GM21528 (cell line): ENCODE measurements around the gene BSPRY.
A peak's percentile ranks its signal among the peaks of the same experiment; 100 is the strongest.
"Not testable (repeated sequence)": the region's sequence is repeated elsewhere in the genome, so short reads cannot be mapped to it uniquely, and the experiment has no call there.

Experiments
- ATAC-seq: cut with Tn5 transposase; IDR thresholded peaks from one replicate; pipeline ENCODE4 v1.9.1; 2021; ENCODE audit warnings: mild to moderate bottlenecking, moderate library complexity; ENCODE audit not compliant: unreplicated experiment, low FRiP score

Gene BSPRY

DNA sequence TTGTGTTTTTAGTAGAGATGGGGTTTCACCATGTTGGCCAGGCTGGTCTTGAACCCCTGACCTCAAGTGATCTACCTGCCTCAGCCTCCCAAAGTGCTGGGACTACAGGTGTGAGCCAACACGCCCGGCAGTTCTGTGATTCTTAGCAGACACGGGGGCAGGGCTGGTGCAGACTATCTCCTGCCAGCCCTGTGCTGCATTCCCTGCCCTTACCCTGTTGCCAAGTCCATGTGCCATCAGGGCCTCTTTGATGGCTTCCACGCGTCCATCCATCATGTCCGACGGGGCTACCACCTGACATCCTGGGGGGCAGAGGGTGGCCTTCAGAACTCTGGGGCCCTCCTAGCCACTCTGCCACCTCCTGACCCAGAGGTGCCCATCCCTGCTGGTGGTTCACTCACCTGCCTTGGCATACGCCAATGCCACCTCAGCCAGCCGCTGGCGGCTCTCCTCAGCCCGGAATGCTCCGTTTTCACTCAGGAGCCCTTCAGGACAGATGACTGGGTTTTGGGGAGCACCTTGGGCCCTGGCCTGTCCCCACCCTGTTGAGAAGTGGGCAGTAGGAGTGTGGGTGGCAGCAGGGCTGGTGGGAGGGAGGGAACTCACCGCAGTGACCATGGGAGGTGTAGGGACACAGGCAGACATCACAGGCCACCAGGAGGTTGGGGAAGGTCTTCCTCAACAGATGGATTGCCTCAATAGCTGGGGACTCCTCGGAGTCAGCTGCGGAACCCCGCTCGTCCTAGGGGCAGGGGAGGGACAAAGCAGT is 41.0 kb downstream of the BSPRY start:
- ATAC-seq: no peak

DNA sequence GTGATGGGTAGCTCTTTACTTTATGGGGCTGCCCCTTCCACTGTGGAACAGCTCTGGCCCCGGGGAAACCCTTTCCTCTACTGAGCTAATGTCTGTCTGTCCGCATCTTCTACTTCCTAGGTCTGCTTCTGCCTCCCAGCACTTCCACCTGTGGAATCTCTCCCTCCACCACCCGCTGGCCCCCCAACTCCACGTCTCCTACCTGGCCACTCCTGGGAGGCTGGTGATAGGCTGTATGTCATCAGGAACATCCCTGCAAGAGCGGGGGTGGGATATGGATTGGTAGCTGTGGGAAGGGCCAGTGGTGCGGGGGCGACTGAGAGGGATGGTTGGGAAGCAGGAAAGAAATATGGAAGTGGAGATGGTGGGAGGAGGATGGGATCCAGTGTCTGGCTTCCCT is 42.6 kb downstream of the BSPRY start:
- no peak for ATAC-seq

DNA sequence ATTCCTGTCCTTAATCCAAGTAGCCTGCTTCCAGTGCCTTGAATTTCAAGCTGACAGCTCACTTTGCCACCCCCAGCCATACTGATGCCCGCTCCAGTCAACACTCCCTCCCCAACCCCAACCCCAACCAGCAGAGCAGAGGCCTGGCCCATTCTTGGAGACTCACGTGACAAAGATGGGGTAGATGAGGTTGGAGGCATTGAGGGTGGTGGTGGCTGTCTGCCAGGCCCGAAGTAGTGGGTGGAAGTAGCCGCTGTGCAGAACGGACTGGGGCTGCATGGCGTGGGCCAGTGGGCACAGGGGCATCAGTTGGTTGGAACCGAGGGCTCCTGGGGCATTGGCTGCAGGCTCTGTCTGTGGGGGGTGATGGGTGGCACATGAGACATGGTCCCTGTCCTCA is 43.9 kb downstream of the BSPRY start:
- ATAC-seq: no peak

DNA sequence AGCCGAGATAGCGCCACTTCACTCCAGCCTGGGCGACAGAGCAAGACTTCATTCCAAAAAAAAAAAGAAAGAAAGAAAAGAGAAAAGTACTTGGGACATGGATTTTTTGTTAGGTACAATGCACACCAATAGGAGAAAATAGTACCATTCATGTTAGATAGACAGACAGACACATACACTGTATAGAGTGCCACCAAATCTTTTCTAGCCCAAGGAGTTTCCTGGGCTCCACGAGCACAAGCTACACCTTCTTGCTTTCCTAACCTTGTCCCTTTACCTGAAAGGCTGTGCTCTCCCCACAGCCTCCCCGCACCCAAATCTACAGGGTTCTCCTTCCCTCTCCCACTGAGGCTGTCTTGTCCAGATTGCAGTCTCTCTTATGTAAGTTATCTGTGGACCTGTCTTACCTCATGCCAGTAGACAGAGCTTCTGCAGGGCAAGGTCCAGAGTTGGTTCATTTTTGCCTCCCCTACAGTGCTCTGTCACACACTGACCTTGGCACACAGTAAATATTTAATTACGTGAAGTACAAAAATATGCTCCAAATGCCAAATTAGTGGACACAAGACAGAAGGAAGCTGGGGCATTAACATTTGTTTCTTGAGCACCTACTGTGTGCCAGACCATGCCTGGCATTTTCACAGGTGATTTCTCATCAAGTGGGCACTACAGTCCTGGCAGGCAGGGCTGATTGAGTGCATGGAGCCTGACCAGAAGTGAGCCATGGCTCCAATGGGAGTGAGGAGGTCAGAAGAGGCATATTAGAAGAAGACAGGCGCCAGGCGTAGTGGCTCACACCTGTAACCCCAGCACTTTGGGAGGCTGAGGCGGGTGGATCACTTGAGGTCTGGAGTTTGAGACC is 45.9 kb downstream of the BSPRY start:
- ATAC-seq: no peak

DNA sequence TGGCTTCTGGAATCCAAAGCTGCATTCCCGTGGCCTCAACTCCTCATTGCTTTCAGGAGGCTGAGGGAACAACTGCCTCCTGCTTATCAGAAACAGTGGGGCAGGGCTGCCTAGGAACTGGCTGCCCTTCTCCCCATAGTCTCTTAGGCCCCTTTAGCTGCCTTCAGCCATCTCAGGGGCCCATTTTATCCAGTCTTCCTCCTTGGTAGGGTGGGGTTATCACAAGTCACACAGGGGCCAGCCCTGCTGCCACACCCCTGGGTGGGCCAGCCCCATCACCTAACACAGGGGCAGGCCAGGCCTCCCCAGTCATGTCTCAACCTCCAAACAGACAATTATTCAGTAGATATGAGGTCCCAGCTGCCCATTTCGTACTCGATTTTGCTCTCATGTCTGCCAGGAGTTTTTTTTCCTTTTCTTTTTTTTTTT is 47.9 kb downstream of the BSPRY start:
- no peak for ATAC-seq

DNA sequence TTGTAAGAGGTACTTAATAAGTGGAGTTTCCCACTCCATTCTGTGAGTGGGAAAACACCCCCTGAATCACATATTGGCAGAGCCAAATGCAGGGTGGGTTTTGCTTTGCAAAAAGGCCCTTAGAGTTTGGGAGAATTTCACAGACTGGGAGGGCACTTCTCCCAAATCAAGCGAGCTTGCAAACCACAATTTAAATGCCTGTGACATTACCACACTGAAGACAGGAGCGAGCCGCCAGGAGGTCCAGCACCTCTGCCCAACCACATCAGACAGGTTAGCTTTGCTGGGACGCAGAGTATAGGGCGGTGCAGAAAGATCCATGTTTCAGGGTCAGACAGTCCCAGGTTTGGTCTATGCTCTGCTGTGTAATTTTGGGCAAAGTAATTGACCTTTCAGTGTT is 49.5 kb downstream of the BSPRY start:
- ATAC-seq: no peak

DNA sequence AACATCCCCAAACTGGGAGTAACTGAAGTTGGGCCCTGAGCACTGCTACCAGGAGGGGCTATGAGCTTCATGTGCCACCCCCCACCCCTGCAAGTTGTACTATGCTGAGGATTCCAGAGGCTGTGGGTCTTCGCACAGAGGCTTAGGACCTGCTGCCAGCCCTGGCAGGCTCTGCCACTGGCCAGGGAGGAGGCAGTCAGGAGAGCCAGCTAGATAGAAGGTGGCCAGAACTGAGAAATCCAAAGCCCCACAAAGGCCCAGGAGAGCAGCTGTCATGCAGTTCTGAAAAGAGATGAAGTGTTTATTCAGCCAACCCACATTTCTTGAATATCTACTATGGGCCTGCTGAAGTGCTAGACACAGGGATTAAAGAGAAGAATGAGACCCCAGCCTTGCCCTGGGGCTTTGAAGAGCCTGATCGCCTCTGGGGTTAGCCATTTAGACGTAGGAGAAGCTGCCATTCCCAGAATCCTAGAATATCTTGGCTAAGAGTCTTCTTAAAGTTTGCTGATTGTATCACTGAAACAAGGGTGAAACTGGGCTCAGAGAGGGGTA is 50.4 kb downstream of the BSPRY start:
- ATAC-seq: no peak

DNA sequence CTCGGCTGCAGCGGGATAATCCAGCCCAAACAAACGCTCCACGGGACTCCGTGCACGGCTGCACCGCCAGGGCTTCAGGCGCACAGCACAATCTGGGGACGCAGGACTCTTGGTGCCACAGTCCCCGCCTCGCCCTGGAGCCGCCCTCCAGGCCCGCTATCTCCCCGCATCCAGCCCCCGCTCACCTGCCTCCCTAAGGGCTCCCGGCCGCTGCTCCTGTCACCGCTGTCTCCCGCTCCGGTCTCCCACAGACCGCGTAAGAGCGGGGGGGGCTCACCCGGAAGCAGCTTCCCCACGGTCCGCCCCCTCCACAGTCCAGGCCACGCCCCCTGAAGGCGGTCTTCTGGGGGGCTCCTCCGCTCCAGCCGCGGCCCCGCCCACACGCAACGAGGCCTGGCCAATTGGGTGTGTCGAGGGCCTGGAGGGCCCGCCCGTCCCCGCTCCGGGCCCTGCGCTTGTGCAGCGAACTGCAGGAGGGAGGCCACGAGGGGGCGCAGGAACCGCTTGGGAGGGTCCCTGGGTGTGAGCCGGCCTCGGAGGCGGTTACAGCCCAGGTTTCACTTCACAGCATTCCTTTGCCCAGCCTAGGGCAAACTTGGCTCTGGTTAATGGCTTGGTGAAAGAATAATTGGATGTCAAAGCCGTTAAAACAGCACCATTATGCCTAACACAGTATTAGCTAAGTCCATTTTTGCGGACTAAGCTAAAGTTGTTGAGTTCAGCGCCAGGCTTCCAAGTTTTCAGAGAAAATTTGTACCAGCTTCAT is 51.9 kb downstream of the BSPRY start, which contains the start of gene ALAD:
Gene ALAD, minus strand, starts transcription at position 258 of the 766 bp plus-strand sequence. CDS start 7,725 bp downstream, outside the sequence.
- peak; percentile 97 for ATAC-seq

DNA sequence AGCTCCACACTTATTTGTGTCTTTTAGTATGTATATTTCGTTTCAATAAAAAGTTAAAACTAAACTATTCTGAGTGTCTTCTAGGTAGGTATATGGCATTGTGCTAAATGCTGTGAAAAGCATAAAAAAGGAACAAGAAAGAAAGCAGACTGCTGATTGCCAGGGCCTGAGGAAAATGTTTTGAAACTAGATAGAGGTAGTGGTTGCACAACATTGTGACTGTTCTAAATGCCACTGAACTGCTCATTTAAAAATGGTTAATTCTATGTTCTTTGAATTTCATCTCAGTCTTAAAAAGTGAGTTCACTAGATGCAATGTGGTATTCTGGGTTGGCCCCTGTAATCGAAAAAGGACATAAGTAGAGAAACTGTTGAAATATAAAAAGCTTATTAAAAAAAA is 54.3 kb downstream of the BSPRY start:
- no peak for ATAC-seq

DNA sequence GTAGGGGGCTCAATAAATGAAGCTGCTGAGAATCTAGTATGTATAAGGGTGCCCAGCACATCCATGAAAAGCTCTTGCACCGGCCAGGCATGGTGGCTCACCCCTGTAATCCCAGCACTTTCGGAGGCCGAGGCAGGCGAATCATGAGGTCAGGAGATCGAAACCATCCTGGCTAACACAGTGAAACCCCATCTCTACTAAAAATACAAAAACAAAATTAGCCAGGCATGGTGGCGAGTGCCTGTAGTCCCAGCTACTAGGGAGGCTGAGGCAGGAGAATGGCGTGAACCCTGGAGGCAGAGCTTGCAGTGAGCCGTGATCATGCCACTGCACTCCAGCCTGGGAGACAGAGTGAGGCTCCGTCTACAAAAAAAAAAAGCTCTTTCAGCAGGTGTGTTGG is 57.0 kb downstream of the BSPRY start:
- ATAC-seq: not testable (repeated sequence)

DNA sequence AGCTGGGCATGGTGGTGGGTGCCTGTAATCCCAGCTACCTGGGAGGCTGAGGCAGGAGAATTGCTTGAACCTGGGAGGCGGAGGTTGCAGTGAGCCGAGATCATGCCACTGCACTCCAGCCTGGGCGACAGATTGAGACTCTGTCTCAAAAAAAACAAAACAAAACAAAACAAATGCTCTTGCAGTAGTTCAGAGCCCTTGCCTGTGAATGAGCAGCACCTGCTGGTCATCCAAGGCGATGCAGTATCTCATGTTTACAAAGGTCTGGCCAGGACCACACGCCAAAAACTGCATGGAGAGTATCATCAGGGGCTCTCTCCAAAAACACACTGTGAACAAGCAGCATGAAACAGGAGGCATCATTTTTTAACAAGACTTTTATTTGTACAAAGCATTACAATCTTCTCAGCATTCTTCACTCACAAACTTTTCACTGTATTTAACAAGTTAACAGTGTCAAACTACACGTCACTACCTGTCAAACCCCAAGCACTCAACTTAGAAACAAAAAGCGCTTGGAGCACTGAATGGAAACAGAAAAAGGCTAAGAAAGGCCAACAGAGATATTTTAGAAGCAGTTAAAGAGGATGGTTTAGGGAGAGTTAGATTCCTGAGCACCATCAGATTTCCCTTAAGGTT is 57.7 kb downstream of the BSPRY start:
- not testable (repeated sequence) for ATAC-seq

DNA sequence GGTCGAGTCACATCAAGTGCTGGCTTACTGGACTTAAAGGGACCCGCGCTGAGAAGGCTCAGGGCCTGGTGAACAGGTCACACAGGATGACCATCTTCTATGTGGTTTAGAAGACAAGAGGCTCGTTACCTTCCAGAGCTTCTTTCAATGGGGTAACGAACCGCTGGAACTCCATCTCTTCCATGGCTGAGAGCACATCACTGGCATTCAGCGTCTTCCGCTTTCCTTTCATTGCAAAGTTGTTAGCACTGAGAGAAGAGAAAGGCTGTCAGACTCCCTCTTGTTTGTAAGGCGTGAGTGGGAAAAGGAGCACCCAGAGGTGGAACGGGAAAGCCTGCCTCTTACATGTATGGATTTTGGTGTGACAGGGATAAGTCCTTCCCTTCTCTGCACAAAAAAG is 60.1 kb downstream of the BSPRY start:
- no peak for ATAC-seq

DNA sequence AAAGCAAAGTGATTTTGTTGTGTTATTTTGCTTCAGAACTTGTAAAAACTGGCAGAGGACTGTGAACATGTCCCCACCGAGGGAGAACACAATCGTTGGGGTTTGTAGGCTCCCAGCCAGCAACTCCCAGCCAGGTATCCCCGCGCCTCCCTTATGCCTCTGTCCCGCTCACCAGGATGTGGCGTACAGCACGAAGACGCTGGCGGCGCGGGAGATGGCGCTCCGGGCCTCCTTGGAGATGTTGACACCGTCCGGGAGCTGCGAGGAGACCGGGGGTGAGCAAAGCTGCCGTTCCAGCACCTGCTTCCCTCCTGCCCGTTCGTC is 60.5 kb downstream of the BSPRY start:
- no peak for ATAC-seq

DNA sequence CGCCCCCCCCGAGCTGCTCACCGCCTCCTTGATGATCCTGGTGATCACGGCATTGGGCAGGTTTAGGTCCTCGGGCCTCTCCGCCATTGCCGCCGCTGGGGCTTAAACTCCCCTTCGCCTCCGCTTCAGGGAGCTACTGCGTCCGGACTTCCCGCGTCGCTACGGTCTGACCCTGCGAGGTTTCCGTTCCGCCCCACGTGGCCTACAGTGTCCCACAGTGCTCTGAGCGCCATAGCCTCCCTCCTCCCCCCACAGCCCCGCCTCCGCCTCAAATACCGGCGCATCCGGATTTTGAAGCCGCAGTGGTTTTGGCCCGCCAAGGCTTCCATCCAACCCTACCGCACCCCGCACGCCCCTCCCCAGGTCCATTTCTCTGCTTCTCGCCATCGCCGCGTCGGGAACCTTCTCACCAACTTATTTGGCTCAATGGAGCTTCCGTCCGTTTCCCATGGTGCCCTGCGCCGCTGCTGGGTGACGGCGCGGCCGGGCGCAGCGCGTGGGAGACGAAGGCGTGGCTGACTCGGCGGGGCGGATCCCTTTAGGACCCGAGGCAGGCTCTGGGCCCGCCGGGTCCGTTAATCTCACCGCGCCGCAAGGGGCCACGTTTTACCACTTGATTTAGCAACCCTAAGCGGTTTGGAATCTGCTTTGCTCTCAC is 61.0 kb downstream of the BSPRY start, which contains the start of the genes C9orf43 and POLE3:
Gene C9orf43, plus strand, starts transcription at position 541 of the 658 bp plus-strand sequence. CDS start 2,747 bp downstream, outside the sequence.
Gene POLE3, minus strand, starts transcription at position 469 of the 658 bp plus-strand sequence. Its CDS starts 382 bp downstream, at position 87.
- ATAC-seq: peak; percentile 90

DNA sequence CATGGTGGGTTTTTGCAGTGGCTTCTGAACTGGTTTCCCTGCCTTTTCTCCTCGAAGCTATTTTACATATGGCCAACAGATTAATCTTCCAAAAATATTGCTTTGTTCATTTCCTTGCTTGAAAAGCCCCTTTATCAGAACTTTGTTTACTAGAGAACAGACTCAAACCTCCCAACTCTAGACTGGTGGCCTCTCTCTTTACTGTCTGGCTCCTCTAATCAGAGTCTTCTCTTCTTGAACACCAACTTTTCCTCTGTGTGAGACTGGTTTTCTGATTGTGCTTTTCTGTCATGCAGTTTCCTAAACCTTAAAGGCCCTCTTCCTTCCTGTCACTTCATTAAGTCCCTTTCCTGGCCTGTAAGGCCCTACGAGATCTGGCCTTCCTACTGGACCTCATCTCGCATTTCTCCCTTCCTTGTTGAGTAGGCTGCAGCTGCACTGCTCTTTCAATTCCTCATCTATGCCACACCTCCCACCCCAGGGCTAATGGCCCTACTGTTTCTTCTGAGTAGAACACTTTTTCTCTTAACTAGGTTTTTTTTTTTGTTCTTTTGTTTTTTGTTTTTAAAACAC is 66.9 kb downstream of the BSPRY start:
- ATAC-seq: peak; percentile 94

DNA sequence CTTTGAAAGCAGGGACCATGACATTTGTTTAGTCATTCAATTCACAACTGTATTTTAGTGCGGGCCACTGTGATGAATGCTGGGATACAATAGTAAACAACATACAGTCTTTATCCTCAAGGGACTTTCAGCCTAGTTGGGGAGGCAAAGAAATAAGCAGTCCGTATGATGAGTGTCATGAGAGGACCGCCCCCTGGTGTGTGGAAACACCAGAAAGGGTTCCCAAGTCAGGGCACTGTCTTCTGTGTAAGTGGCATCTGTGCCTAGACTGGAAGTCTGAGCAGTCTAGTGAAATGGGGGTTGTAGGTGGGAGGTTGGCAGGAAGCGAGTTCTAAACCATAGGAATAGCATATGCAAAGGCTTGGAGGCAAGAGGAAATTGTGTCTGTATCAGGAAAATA is 68.0 kb downstream of the BSPRY start:
- ATAC-seq: no peak
